Measurements from ENCODE around the gene SLC5A10.

The SLC5A10 gene

GRCh38 chr17:19004421-19005136, 52.6 kb downstream of the SLC5A10 start, which contains the start of gene FAM83G:
Gene FAM83G, minus strand, starts transcription at chr17:19004764. Its CDS starts 723 bp downstream, at chr17:19004041.
- DNase-seq = peak; percentile 90

- DNase-seq = no peak
Observed at GRCh38 chr17:19005137-19005773, 53.3 kb downstream of the SLC5A10 start.

DNA sequence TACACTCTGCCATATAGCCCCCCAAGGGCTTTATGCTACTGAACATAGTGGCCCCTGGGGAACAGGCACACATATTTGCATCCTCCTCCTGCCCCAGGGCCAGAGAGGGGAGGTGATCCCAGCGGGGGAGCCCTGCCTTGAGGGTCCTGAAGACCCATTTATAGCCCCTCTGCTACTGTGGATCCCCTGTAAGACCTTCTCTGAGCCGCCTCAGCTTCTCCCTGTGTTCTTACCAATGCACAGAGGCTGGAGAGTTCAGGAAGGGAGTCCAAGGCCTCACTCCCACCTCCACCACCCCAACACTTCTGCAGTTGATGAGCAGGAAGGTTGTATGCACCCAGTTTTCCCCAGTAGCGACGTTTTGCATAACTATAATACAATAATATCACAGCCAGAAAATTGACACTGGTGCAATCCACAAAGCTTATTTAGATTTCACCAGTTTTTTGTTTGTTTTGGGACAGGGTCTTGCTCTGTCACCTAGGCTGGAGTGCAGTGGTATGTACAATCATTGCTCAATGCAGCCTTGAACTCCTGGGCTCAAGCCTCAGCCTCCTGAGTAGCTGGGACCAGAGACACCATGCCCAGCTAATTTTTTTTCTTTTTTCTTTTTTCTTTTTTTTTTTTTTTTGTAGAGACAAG, 53.9 kb downstream of the SLC5A10 start:
- no peak for DNase-seq

DNA sequence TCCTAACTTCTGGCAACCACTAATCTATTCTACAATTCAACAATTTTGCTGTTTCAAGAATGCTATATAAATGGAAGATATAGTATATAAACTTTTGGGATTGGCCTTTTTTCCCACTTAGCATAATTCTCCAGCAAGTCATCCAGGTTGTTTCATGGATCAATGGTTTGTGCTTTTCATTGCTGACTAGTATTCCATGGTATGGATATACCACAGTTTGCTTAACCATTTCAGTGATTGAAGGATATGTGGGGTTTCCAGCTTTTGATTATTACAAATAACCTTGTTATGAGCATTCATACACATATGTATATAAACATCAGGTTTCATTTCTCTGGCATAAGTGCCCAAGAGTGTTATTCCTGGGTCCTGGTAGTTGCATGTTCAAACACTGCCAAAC, 54.7 kb downstream of the SLC5A10 start:
- no peak for DNase-seq

DNA sequence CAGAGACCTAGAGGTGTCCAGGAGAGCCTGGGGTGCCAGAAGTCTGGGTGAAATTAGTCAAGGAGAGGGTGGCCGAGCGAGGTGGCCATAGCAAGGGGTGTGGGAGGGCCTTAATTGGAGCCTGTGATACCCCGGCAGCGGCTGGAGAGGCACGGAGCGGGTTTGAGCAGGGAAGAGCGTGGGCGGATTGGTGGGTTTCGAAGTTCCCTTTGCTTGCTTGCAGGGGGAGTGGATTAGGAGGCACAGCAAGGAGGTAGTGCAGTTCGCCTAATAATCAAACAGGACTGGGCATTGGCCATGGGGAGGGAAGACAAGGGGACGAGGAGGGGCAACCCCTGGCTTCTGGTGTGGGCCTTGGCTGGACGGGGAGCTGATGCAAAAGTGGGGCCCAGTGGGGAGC, 58.0 kb downstream of the SLC5A10 start:
- no peak for DNase-seq

- DNase-seq = no peak
Observed at GRCh38 chr17:19010729-19011505, 59.0 kb downstream of the SLC5A10 start.

DNA sequence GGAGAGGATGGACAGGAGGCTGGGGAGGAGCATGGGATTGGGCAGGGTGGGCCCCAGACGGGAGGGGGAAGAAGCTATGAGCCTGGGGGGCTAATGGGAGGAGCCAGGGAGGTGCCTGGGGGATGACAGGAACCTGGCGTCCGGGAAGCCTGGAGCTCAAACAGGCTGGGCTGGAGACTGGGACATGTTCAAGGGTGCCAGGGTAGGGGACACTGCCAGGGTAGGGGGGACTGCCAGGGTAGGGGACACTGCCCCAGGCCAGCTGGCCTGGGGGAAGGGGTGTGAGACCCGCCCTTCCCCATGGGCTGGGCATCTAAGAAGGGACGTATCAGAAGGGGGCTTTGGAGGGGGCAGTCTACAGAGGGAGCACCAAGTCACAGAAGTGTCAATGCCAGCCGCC, 59.6 kb downstream of the SLC5A10 start:
- DNase-seq = no peak

DNA sequence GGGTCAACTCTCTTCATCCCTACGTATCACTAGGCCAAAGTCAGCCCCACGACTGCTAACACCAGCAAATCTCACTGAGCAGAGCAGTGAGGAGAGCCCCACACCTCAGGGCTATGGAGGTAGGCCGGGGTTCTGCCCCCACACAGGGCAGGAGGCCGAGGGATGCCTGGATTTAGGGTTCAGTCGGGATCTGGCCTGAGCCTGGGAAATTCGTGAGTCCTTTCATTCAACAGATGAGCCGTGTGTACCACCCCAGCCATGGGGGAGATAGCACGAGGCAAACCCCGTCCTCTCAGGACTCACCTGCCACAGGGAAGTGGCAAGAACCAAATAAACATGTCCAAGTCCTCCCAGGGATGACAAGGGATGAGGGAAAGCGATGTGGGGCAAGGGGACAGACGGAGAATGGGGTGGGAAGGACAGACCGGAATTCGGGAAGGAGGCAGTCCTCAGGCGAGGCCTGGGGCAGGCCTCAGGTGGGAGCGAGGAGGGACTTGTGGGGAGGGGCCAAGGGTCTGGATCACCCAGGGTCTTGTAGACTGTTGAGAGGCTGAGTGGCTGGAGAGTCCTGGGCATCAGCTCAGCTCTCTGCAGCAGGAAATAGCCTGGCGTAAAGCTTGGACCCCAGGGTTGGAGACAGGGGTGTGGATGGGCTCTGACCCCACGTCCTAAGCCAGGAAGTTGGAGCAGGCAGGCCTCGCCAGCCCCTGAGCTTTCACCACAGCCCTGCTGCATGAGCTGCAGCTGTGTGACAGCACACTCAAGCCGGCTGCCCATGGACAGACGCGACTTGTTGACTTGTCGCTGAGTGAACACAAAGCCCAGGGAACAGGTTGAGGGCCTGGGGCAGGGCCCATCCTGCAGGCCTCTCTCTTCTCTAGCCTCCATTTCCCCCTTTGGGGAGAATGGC, 60.5 kb downstream of the SLC5A10 start:
- DNase-seq = no peak

DNA sequence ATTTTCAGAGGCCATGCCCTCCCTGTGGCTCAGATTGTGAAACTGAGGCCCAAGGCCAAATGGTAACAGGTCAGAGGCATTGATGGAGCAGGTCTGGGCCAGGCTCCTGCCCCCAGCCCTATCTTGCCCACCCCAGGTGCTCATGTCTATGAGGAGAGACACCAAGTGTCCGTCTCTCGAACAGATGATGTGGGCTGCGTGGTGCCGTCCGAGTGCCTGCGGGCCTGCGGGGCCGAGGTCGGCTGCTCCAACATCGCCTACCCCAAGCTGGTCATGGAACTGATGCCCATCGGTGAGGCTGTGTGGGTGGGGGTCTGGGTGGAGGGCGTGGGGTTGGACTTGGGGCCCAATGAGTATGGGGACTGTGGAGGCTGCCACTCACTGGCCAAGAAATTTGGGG, 61.3 kb downstream of the SLC5A10 start:
- no peak for DNase-seq

GRCh38 chr17:19013806-19014627, 62.1 kb downstream of the SLC5A10 start:
- no peak for DNase-seq

DNA sequence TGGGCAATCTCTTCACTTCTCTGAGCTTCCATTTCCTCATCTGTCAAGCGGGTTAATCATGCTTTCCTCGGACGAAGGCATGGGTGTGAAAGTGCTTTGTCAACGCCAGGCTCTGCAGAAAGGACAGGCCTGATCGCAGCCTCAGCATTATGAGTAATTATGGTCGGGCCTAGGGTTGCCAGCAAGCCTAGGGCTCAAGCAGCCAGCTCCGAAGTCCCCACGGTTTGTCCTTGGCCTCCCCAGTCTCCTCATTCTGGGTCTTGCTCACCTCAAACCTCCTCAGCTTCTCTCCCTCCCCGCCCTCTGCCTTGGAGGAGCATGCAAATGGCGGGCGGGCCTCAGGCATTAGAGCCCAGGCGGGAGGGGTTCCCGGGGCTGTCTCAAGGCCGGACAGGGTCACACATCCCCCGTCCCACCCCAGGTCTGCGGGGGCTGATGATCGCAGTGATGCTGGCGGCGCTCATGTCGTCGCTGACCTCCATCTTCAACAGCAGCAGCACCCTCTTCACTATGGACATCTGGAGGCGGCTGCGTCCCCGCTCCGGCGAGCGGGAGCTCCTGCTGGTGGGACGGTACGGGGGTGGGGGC, 62.8 kb downstream of the SLC5A10 start:
- no peak for DNase-seq

GRCh38 chr17:19015428-19015827, 63.5 kb downstream of the SLC5A10 start:
- no peak for DNase-seq

DNA sequence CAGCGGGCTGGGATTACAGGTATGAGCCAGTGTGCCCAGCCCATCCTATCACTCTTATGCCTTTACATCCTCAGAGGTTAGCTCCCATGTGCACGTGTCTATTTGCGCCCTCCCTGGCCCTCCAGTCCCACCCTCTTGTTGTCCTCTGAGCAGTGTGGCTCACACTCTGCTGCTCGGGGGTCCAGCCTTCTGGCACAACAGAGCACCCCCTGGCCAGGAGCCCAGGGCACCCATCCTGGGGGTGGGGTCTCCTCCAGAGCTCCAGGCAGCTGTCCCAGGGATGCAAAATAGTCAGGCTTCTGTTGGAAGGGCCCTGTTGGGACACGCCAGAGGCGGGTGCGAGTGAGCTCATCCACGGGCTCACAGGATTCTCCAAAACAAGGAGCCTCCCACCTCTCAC, 64.3 kb downstream of the SLC5A10 start:
- no peak for DNase-seq

DNA sequence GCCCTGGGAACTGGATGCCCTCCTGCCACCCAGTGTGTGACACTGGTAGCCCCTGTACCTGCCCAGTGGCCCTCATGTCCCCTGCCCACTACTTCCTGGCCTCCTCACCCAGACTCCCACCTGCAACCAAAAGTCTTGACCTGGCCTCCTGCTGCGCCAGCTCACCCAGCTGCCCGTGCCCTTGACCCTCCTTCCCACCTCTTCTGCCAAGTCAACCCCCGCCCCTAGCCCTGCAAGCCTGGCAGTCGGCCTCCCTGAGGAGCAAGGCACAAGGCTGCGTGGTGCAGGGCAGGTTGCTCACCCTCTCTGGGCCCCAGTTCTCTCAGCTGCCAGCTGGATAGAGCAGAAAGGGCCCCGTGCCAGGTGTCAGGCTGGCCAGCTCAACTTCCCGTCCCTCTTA, 64.9 kb downstream of the SLC5A10 start:
- no peak for DNase-seq

- DNase-seq = no peak
Observed at GRCh38 chr17:19017401-19017800, 65.4 kb downstream of the SLC5A10 start.

DNA sequence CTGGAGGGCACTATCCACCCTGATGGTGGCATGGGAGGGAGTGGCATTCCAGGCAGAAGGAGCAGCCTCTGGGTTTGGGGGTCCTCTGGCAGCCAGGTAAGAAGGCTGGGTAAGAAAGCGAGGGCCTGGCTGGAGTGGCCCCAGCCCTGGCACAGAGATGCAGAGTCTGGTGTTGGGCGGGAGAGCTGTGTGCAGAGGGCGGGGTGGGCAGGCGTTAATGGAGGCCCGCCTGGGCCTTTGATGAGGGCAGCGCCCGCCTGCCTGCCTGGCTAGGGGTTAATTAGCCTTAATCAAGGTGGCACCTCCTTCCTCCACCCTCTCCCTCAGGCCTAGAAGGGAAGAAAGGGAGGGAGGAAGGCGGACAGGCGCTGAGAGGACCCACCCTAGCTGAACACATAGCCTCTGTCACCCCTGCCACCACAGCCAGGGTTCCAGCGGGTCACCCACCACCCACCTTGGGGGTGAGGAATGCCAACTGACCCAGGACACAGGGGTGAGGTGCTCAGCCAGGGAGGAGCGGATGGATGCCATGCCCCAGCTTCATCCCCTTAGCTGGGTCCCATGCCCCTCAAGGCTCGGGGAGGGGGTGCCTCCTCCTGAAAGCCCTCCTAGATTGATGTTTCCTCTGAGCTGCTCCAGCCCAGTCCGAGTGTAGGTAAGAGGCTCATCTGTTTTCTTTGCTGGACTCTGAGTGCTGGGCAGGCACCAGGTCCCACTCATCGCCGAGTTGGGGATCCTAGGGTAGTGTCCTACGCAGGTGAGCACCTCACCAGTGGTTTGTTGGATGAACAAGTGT, 66.0 kb downstream of the SLC5A10 start:
- DNase-seq = no peak

GRCh38 chr17:19018600-19018950, 66.6 kb downstream of the SLC5A10 start:
- no peak for DNase-seq

DNA sequence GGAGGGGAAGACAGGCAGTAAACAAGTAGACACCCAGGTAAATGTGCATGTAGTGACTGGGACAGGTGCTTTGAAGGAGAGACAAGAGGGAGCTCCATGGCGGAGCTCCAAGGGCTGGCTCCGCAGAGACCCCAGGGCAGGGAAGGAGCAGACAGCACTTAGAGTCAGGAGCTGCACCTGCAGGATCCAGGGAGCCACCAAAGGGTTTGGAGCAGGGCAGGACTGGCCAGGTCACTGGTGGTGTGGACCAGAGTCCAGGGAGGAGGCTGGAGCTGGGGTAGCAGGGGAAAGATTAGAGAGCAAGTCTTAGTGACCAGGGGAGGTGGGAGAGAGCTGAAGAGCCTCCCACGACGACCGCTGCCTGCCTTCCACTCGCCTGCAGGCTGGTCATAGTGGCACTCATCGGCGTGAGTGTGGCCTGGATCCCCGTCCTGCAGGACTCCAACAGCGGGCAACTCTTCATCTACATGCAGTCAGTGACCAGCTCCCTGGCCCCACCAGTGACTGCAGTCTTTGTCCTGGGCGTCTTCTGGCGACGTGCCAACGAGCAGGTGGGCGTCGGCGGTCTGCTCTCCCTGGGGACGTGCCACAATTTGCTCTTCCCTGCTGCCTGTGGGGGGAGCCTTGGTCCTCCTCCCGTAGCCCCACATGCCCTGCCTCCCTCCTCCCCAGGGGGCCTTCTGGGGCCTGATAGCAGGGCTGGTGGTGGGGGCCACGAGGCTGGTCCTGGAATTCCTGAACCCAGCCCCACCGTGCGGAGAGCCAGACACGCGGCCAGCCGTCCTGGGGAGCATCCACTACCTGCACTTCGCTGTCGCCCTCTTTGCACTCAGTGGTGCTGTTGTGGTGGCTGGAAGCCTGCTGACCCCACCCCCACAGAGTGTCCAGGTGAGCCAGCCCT, 67.3 kb downstream of the SLC5A10 start:
- DNase-seq = no peak

GRCh38 chr17:19020016-19020415, 68.1 kb downstream of the SLC5A10 start:
- DNase-seq = no peak

Measured in activated CD4-positive, alpha-beta T cell treated with anti-CD3 and anti-CD28 coated beads, Interleukin-2, amount 50 U/mL, for 4 hours (primary cell).